Measurements from ENCODE around the gene TMC8. TPM values are rescaled to one million over a fixed set of nuclear protein-coding genes. Genes with fewer than 3 reads are reported as not detected.

Gene TMC8
- polyA plus RNA-seq, 1 donor from 2014 or later, result 0.41 TPM

DNA sequence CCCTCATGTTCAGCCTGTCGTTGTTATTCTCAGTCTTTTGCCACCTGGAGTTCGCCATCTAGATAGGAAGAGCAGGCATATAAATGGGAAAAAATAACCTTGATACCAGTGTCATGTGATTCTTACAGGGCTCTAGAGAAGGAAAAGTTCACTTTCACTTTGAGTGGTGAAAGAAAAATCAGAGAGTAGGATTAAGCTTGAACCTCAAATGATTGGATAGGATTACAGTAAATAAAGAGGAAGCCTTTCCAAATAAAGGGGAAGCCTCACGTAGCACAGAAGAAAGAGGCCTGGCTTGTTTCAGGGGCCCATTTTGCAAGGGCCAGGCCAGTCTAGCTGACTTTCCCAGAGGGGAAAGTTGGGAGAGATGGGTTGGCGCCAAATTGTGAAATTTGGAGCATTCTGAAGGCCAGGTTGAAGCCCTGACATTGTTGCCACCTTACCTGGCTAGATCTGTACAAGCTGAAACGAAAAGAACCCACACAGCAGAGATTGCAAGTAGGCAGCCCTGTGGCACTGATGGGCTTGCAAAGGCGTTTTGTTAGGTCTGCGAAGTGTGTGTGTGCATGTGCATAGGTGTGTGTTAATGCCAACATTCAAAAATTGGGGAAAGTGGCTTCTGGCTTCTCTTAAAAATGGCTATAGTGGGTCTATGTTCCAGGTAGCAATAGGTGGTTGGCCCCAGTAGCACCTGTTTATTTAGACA, 40.8 kb upstream of the TMC8 start:
- no peaks in the 10 kb centered on the region for H4K20me1 ChIP-seq (ENCODE audit: insufficient read depth)
- H3K27ac ChIP-seq (ENCODE audit: low read length), result no peak overlapping the region
- H3K9ac ChIP-seq (ENCODE audit: low read length), result no peak overlapping the region
- TF ChIP-seq SMC3 (conservative IDR thresholded peaks at IDR 0.05; ENCODE audit: poor library complexity), result no peak
- TF ChIP-seq, protein P1, sequence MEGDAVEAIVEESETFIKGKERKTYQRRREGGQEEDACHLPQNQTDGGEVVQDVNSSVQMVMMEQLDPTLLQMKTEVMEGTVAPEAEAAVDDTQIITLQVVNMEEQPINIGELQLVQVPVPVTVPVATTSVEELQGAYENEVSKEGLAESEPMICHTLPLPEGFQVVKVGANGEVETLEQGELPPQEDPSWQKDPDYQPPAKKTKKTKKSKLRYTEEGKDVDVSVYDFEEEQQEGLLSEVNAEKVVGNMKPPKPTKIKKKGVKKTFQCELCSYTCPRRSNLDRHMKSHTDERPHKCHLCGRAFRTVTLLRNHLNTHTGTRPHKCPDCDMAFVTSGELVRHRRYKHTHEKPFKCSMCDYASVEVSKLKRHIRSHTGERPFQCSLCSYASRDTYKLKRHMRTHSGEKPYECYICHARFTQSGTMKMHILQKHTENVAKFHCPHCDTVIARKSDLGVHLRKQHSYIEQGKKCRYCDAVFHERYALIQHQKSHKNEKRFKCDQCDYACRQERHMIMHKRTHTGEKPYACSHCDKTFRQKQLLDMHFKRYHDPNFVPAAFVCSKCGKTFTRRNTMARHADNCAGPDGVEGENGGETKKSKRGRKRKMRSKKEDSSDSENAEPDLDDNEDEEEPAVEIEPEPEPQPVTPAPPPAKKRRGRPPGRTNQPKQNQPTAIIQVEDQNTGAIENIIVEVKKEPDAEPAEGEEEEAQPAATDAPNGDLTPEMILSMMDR (IDR thresholded peaks at IDR 0.05; ENCODE audit: poor library complexity, severe bottlenecking), result no peak
- TF ChIP-seq TAF1 (IDR thresholded peaks at IDR 0.05; ENCODE audit: low read depth), result no peak
- TF ChIP-seq, protein P2, sequence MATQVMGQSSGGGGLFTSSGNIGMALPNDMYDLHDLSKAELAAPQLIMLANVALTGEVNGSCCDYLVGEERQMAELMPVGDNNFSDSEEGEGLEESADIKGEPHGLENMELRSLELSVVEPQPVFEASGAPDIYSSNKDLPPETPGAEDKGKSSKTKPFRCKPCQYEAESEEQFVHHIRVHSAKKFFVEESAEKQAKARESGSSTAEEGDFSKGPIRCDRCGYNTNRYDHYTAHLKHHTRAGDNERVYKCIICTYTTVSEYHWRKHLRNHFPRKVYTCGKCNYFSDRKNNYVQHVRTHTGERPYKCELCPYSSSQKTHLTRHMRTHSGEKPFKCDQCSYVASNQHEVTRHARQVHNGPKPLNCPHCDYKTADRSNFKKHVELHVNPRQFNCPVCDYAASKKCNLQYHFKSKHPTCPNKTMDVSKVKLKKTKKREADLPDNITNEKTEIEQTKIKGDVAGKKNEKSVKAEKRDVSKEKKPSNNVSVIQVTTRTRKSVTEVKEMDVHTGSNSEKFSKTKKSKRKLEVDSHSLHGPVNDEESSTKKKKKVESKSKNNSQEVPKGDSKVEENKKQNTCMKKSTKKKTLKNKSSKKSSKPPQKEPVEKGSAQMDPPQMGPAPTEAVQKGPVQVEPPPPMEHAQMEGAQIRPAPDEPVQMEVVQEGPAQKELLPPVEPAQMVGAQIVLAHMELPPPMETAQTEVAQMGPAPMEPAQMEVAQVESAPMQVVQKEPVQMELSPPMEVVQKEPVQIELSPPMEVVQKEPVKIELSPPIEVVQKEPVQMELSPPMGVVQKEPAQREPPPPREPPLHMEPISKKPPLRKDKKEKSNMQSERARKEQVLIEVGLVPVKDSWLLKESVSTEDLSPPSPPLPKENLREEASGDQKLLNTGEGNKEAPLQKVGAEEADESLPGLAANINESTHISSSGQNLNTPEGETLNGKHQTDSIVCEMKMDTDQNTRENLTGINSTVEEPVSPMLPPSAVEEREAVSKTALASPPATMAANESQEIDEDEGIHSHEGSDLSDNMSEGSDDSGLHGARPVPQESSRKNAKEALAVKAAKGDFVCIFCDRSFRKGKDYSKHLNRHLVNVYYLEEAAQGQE (IDR thresholded peaks at IDR 0.05; ENCODE audit: borderline replicate concordance), result no peak
- TF ChIP-seq MXI1 (conservative IDR thresholded peaks at IDR 0.05; ENCODE audit: poor library complexity, severe bottlenecking), result no peak
- TF ChIP-seq RAD21 (conservative IDR thresholded peaks at IDR 0.05), result no peak
- no peak for TF ChIP-seq EZH2 (IDR thresholded peaks at IDR 0.05; ENCODE audit: borderline replicate concordance, insufficient read depth, low read length, poor library complexity, severe bottlenecking)
- no peak for TF ChIP-seq POLR2AphosphoS5 (IDR thresholded peaks at IDR 0.05)
- no peak for TF ChIP-seq EP300 (conservative IDR thresholded peaks at IDR 0.05; ENCODE audit: poor library complexity, severe bottlenecking)
- H3K36me3 ChIP-seq (ENCODE audit: insufficient read depth, low read length), result peaks cover 25% of the 10 kb centered on the region
- H3K4me3 ChIP-seq (ENCODE audit: low read length), result no peak overlapping the region
- H2AFZ ChIP-seq (ENCODE audit: low read depth, low read length), result no peak overlapping the region
- no peaks in the 10 kb centered on the region for H3K79me2 ChIP-seq (replicated peaks; ENCODE audit: insufficient read depth, low read length)
- H3K9me2 ChIP-seq (ENCODE audit: insufficient read depth, low read length), result no peaks in the 10 kb centered on the region
- H3K4me2 ChIP-seq (ENCODE audit: low read length), result no peak overlapping the region
- no peaks in the 10 kb centered on the region for H3K27me3 ChIP-seq (ENCODE audit: insufficient read depth, low read depth, low read length)
- no peaks in the 10 kb centered on the region for H3F3A ChIP-seq (ENCODE audit: insufficient read depth, low read length, poor library complexity, severe bottlenecking)
- H3K9me3 ChIP-seq (ENCODE audit: low read length), result no peaks in the 10 kb centered on the region

DNA sequence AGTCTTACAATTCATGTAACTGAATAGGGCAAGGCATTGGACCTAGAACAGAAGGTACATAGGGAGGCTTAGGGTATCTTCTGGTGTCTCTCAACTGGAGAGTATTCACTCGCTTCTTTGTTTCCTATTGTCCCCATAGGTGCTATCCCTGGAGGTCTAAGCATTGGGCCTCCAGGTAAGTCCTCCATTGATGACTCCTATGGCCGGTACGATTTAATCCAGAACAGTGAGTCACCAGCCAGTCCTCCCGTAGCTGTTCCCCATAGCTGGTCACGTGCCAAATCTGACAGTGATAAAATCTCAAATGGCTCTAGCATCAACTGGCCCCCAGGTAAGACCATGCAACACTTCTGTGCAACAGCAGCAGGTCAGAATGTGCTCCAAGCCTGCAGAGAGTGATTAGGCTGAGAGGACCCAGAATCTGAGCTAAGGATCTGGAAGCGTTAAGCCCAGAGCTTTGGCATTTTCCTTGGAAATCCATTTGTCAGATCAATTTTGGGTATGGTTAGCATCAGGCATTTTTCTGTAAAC, 37.7 kb upstream of the TMC8 start:
- no peak overlapping the region for H3K27ac ChIP-seq (ENCODE audit: low read length)
- H4K20me1 ChIP-seq (ENCODE audit: insufficient read depth), result no peaks in the 10 kb centered on the region
- TF ChIP-seq TAF1 (IDR thresholded peaks at IDR 0.05; ENCODE audit: low read depth), result no peak
- no peak for TF ChIP-seq RAD21 (conservative IDR thresholded peaks at IDR 0.05)
- no peak for TF ChIP-seq EP300 (conservative IDR thresholded peaks at IDR 0.05; ENCODE audit: poor library complexity, severe bottlenecking)
- no peak for TF ChIP-seq MXI1 (conservative IDR thresholded peaks at IDR 0.05; ENCODE audit: poor library complexity, severe bottlenecking)
- TF ChIP-seq SMC3 (conservative IDR thresholded peaks at IDR 0.05; ENCODE audit: poor library complexity), result no peak
- TF ChIP-seq, protein P2 (IDR thresholded peaks at IDR 0.05; ENCODE audit: borderline replicate concordance), result no peak
- TF ChIP-seq EZH2 (IDR thresholded peaks at IDR 0.05; ENCODE audit: borderline replicate concordance, insufficient read depth, low read length, poor library complexity, severe bottlenecking), result no peak
- no peak for TF ChIP-seq POLR2AphosphoS5 (IDR thresholded peaks at IDR 0.05)
- TF ChIP-seq, protein P1 (IDR thresholded peaks at IDR 0.05; ENCODE audit: poor library complexity, severe bottlenecking), result no peak
- no peaks in the 10 kb centered on the region for H3K9me2 ChIP-seq (ENCODE audit: insufficient read depth, low read length)
- no peaks in the 10 kb centered on the region for H3K79me2 ChIP-seq (replicated peaks; ENCODE audit: insufficient read depth, low read length)
- H3F3A ChIP-seq (ENCODE audit: insufficient read depth, low read length, poor library complexity, severe bottlenecking), result no peaks in the 10 kb centered on the region
- no peaks in the 10 kb centered on the region for H3K9me3 ChIP-seq (ENCODE audit: low read length)
- peaks cover 30% of the 10 kb centered on the region for H3K36me3 ChIP-seq (ENCODE audit: insufficient read depth, low read length)
- H3K27me3 ChIP-seq (ENCODE audit: insufficient read depth, low read depth, low read length), result no peaks in the 10 kb centered on the region
- H2AFZ ChIP-seq (ENCODE audit: low read depth, low read length), result no peak overlapping the region
- H3K4me2 ChIP-seq (ENCODE audit: low read length), result no peak overlapping the region
- H3K4me3 ChIP-seq (ENCODE audit: low read length), result no peak overlapping the region
- H3K9ac ChIP-seq (ENCODE audit: low read length), result no peak overlapping the region

Measured in neural cell (in vitro differentiated cells).